GM10266 (cell line): Measurements from ENCODE around the gene BLVRB.
"Not testable (repeated sequence)": the region's sequence is repeated elsewhere in the genome, so short reads cannot be mapped to it uniquely, and the experiment has no call there.

Source experiments
- DNase-seq: peaks from one replicate; pipeline ENCODE4 v3.0.0; 2012; ENCODE audit errors: extremely low spot score
- CTCF ChIP-seq: IDR thresholded peaks from 2 replicates; pipeline ENCODE4 v1.5.1; 2012; ENCODE audit warnings: mild to moderate bottlenecking, low read depth; ENCODE audit not compliant: control insufficient read depth, insufficient read depth; ENCODE audit errors: missing control alignments

Gene BLVRB

GRCh38 chr19:40499320-40499719, 33.8 kb upstream of the BLVRB start:
- no peak for DNase-seq

GRCh38 chr19:40497214-40497613, 31.7 kb upstream of the BLVRB start:
- TF ChIP-seq CTCF, result no peak
- no peak for DNase-seq

More at GRCh38 chr19:40499320-40499719, 33.8 kb upstream of the BLVRB start:
- no peak for TF ChIP-seq CTCF

- no peak for TF ChIP-seq CTCF
- no peak for DNase-seq
Observed at GRCh38 chr19:40494191-40494838, 28.8 kb upstream of the BLVRB start.

GRCh38 chr19:40493778-40494177, 28.2 kb upstream of the BLVRB start:
- DNase-seq, result no peak
- TF ChIP-seq CTCF, result no peak

- TF ChIP-seq CTCF, result no peak
- no peak for DNase-seq
Observed at GRCh38 chr19:40492274-40492673, 26.7 kb upstream of the BLVRB start.

- no peak for TF ChIP-seq CTCF
- no peak for DNase-seq
Observed at GRCh38 chr19:40489882-40490230, 24.3 kb upstream of the BLVRB start.

GRCh38 chr19:40486017-40486416, 20.5 kb upstream of the BLVRB start:
- no peak for DNase-seq
- TF ChIP-seq CTCF, result no peak

DNA sequence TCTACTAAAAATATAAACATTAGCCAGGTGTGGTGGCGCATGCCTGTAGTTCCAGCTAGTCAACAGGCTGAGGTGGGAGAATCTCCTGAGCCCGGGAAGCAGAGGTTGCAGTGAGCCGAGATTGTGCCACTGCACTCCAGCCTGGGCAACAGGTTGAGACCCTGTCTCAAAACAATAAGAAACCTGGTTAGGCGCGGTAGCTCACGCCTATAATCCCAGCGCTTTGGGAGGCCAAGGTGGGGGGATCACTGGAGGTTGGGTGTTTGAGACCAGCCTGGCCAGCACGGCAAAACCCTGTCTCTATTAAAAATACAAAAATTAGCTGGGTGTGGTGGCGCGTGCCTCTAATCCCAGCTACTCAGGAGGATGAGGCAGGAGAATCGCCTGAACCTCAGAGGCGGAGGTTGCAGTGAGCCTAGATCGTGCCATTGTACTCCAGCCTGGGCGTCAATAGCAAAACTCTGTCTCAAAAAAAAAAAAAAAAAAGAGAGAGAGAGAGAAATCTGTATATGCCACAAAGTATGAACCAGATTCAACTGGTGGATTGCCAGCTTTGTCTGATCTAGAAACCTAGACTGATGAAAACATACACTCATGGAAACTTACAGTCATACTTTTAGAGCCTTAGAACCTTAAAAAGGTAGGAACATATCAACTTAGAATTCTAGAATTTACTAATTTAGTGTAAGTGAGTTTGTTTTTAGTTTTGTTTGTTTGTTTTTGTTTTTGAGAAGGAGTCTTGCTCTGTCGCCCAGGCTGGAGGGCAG, 10.5 kb upstream of the BLVRB start:
- not testable (repeated sequence) for DNase-seq
